Activated B cell treated with CpG ODN at 0.5 μM for 24 hours (primary cell): ENCODE data around the gene COX7A2. TPM values are rescaled to one million over a fixed set of nuclear protein-coding genes. Genes with fewer than 3 reads are reported as not detected.

Source experiments
- ATAC-seq: fragments of 200-7000 bp; cut with Tn5 transposase; one replicate; pipeline ENCODE4 v1.10.0; 2021; ENCODE audit warnings: low read depth, mild to moderate bottlenecking, moderate library complexity
- CTCF ChIA-PET: fragments of 350-600 bp; sonication (Branson Sonifier 250); formaldehyde crosslinking; loops from one replicate; lab custom pipeline; 2021; ENCODE audit warnings: antibody characterized with exemption; lab: Charles Lee
- POLR2A ChIA-PET: fragments of 350-600 bp; sonication (Branson Sonifier 250); formaldehyde crosslinking; loops from one replicate; lab custom pipeline; 2021; ENCODE audit warnings: antibody characterized with exemption; lab: Charles Lee
- DNase-seq: peaks from one replicate; pipeline ENCODE4 v3.0.0; 2022
- H3K27ac Mint-ChIP-seq: one replicate; pipeline ENCODE4 v1.8.0; 2020; ENCODE audit warnings: mixed read lengths
- H3K27me3 Mint-ChIP-seq: one replicate; pipeline ENCODE4 v1.8.0; 2021; ENCODE audit warnings: mixed read lengths
- H3K36me3 Mint-ChIP-seq: one replicate; pipeline ENCODE4 v1.8.0; 2021; ENCODE audit warnings: low read depth, mixed read lengths
- H3K4me1 Mint-ChIP-seq: one replicate; pipeline ENCODE4 v1.8.0; 2021; ENCODE audit warnings: mixed read lengths
- H3K4me3 Mint-ChIP-seq: one replicate; pipeline ENCODE4 v1.8.0; 2020; ENCODE audit warnings: mild to moderate bottlenecking, mixed read lengths
- H3K9me3 Mint-ChIP-seq: one replicate; pipeline ENCODE4 v1.8.0; 2020; ENCODE audit warnings: mixed read lengths
- CTCF ChIP-seq: fragments of 200-600 bp; IDR thresholded peaks from one replicate; pipeline ENCODE4 v1.8.0; 2022; ENCODE audit warnings: antibody characterized with exemption, mild to moderate bottlenecking
- intact Hi-C: fragments of 100-400 bp; cut with micrococcal nuclease; formaldehyde crosslinking; loops from one replicate; pipeline ENCODE4 v1.15.1; 2024
- total RNA-seq: library from RNA; stranded (reverse); gene quantifications from 2 replicates; pipeline ENCODE4 v1.2.3, GENCODE V29; 2022

COX7A2 gene
- total RNA-seq, 1 donor from 2014 or later, result 259 TPM

- ChIA-PET POLR2A (no interaction called here), CTCF (interaction anchor here (1.2 kb wide), 1 partner anchor 9 kb away, joined by 3 read pairs; no protein-coding TSS in a partner anchor)
- H3K4me3 Mint-ChIP-seq, result no peak overlapping the region
- no peak overlapping the region for H3K27ac Mint-ChIP-seq
- TF ChIP-seq CTCF, result no peak
- peaks cover 2% of the 10 kb centered on the region for H3K36me3 Mint-ChIP-seq
- no peaks in the 10 kb centered on the region for H3K9me3 Mint-ChIP-seq
- H3K27me3 Mint-ChIP-seq, result no peaks in the 10 kb centered on the region
- DNase-seq (no peak), ATAC-seq (no peak)
- intact Hi-C loops, result no loop called here
- peaks cover 8% of the 10 kb centered on the region for H3K4me1 Mint-ChIP-seq
Observed at GRCh38 chr6:75288023-75288422, 44.4 kb upstream of the COX7A2 start.

- ATAC-seq (no peak), DNase-seq (no peak)
- intact Hi-C loops, result no loop called here
- no peak for TF ChIP-seq CTCF
- Mint-ChIP-seq H3K9me3 (no peaks in the 10 kb centered on the region), H3K36me3 (peaks cover 2% of the 10 kb centered on the region), H3K4me1 (peaks cover 8% of the 10 kb centered on the region), H3K27ac (no peak overlapping the region), H3K27me3 (no peaks in the 10 kb centered on the region), H3K4me3 (no peak overlapping the region)
- ChIA-PET CTCF (interaction anchor here (1.2 kb wide), 1 partner anchor 10 kb away, joined by 3 read pairs; no protein-coding TSS in a partner anchor), POLR2A (no interaction called here)
Observed at GRCh38 chr6:75287424-75287823, 43.8 kb upstream of the COX7A2 start.

GRCh38 chr6:75286955-75287354 is 43.4 kb upstream of the COX7A2 start:
- CTCF ChIA-PET, result interaction anchor here (1.2 kb wide), 1 partner anchor 10 kb away, joined by 3 read pairs; no protein-coding TSS in a partner anchor
- intact Hi-C loops, result no loop called here

GRCh38 chr6:75285283-75285639 is 41.7 kb upstream of the COX7A2 start:
- TF ChIP-seq CTCF, result no peak
- ChIA-PET POLR2A (interaction anchor here (1.3 to 3.3 kb wide), 5 partner anchors 42 to 1632 kb away, joined by 3 to 36 read pairs (median 6); partner anchors contain the start of genes COX7A2, SENP6 and SLC17A5), CTCF (interaction anchor here (1.0 to 3.3 kb wide), 3 partner anchors 15 to 76 kb away, joined by 3 to 10 read pairs (median 4); no protein-coding TSS in a partner anchor)
- Mint-ChIP-seq H3K27ac (no peak overlapping the region), H3K4me3 (no peak overlapping the region), H3K36me3 (no peaks in the 10 kb centered on the region), H3K4me1 (peaks cover 22% of the 10 kb centered on the region), H3K9me3 (no peaks in the 10 kb centered on the region), H3K27me3 (no peaks in the 10 kb centered on the region)
- intact Hi-C loops, result loop anchor here (1.0 to 2.0 kb wide), 4 partner anchors 12 to 1762 kb away; no protein-coding TSS in a partner anchor
- DNase-seq (no peak), ATAC-seq (no peak)

More at GRCh38 chr6:75286955-75287354, 43.4 kb upstream of the COX7A2 start:
- Mint-ChIP-seq H3K27ac (no peak overlapping the region), H3K27me3 (no peaks in the 10 kb centered on the region), H3K9me3 (no peaks in the 10 kb centered on the region), H3K4me3 (no peak overlapping the region), H3K4me1 (peaks cover 10% of the 10 kb centered on the region), H3K36me3 (peaks cover 2% of the 10 kb centered on the region)
- ATAC-seq (no peak), DNase-seq (no peak)
- no peak for TF ChIP-seq CTCF
- POLR2A ChIA-PET, result no interaction called here

GRCh38 chr6:75284632-75285282 is 41.2 kb upstream of the COX7A2 start, which contains the start of gene TMEM30A:
Gene TMEM30A (minus strand): TSS chr6:75284792. CDS start chr6:75284638, 154 bp downstream.
- Mint-ChIP-seq H3K27ac (no peak within 1 kb of the TSS), H3K27me3 (no peaks in the 10 kb centered on the region), H3K4me3 (no peak within 1 kb of the TSS), H3K4me1 (peaks cover 27% of the 10 kb centered on the region), H3K36me3 (no peaks in the 10 kb centered on the region), H3K9me3 (no peaks in the 10 kb centered on the region)
- ATAC-seq (peak; percentile 96), DNase-seq (peak; percentile 84)
- POLR2A ChIA-PET, result interaction anchor here (0.6 to 3.3 kb wide), 7 partner anchors 35 to 1632 kb away, joined by 3 to 36 read pairs (median 5); partner anchors contain the start of genes COX7A2, SENP6 and SLC17A5
- TF ChIP-seq CTCF, result no peak
- intact Hi-C loops, result loop anchor here (1.0 to 5.0 kb wide), 9 partner anchors 13 to 1832 kb away; partner anchors contain the start of genes CGAS, COX7A2, MYO6 and SENP6
- CTCF ChIA-PET, result interaction anchor here (1.0 to 3.3 kb wide), 4 partner anchors 12 to 76 kb away, joined by 3 to 10 read pairs (median 4); no protein-coding TSS in a partner anchor
